EL (cell line): ENCODE measurements around the gene MAPRE2.

Source experiments
- DNase-seq: peaks from one replicate; pipeline ENCODE4 v3.0.0-alpha.2; 2016

Gene MAPRE2

DNA sequence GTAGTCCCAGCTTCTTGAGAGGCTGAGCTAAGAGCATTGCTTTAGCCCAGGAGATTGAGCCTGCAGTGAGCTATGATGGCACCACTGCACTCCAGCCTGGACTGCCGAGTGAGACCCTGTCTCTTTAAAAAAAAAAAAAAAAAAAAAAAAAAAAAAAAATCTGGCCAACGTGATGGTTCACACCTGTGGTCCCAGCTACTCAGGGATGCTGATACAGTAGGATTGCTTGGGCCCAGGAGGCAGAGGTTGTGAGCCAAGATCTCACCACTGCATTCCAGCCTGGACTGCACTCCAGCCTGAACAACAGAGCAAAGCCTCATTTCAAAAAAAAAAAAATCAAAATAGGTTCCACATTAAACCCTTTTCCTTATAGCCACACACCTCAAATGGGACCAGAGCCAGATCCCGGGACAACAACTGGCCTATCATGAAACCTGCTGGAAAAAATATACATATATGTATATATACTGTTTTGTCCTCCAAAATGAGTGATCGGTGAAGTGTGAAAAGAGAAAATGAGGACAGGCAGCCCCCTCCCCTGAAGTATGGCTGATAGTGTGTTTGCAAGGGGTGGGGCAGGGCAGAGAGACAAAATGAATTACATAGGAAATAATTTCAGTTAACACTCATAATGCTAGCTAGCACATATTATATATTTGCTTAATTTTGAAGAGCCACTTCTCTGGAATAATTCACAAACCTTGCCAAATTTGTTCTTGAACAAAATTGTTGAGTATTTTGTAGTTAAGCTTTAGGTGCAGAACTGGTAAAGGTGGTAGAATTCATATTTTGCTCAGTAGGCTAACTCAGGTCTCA is 22.9 kb downstream of the MAPRE2 start:
- no peak for DNase-seq

DNA sequence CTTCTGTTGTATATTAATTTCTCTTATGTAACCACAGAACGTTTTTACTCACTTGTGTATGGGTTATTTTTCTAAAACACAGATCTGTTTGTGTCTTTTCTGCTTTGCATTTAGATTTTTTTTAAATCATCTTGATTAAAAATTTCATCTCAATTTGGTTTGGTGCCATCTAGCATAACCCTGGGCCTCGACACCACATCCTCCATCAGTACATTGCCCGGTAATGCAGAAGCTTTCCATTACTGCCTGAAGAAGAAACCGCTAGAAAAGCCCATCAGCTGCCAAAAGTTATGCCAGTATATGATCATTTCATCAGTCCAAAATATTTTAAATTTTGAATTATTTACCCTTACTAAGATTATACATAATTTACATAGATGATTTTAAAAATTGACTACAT is 26.2 kb downstream of the MAPRE2 start:
- no peak for DNase-seq

- no peak for DNase-seq
These were observed 30.6 kb downstream of the MAPRE2 start for GRCh38 chr18:35071819-35072247.

DNA sequence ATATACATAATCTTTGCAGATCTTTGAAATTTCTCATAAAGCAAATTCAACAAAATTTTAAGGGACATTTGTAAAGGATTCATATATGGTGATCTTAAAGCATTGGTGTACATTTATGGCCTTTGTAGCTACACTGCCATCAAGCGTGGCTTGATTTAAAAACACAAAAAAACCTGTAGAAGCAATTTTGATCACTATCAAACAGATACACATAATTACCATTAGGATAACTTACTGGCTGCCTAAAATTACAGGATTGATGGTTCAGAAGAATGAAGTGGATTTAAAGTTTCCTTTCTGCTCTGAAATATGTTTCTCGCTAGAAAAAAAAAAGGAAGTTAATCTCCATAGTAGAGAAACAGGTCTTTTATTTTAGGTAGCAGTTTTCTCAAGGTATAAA is 31.4 kb downstream of the MAPRE2 start:
- DNase-seq, result no peak

- peak; percentile 53 for DNase-seq
These were observed 32.2 kb downstream of the MAPRE2 start for GRCh38 chr18:35073186-35074105.

- DNase-seq, result no peak
These were observed 33.4 kb downstream of the MAPRE2 start for GRCh38 chr18:35074581-35074980.

DNA sequence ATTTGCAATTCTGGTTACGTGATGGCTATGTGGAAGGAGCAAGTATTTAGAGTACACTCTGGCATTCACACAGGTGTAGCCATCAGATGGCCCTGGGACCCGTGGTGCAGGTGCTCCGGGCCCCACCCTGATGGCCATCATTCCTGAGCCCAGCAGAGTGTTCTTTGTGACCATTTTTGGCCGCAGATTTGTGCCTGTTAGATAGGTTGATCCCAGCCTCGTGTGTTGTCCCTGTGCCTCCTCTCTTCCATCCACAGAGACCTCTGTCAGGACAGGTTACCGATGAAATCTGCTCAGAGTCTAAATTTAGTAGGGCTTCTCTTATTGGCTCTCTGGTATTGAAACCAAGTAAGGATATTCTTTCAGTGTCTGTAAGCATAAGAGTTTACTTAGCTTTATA is 33.9 kb downstream of the MAPRE2 start:
- DNase-seq, result no peak

- peak; percentile 92 for DNase-seq
These were observed 35.1 kb downstream of the MAPRE2 start for GRCh38 chr18:35076135-35076924.

DNA sequence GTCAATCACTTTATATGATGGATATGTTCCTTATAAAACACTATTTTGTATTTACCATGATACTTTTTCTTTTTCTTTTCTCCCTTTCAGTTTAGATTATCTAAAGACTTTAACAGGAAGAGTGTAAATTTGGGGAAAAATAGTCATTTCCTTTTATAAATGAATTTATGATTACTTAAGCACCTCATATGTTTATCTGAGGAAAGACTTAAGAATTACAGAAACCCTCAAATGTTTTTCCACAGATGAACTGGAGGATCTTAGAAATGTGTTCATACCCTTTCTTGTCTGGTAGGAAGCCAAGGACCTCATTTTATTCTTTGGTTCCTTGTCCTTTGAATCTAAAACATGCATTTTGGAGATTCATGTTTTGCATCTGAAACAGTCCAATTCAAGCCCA is 36.7 kb downstream of the MAPRE2 start:
- no peak for DNase-seq

- no peak for DNase-seq
These were observed 38.8 kb downstream of the MAPRE2 start for GRCh38 chr18:35080058-35080457.

DNA sequence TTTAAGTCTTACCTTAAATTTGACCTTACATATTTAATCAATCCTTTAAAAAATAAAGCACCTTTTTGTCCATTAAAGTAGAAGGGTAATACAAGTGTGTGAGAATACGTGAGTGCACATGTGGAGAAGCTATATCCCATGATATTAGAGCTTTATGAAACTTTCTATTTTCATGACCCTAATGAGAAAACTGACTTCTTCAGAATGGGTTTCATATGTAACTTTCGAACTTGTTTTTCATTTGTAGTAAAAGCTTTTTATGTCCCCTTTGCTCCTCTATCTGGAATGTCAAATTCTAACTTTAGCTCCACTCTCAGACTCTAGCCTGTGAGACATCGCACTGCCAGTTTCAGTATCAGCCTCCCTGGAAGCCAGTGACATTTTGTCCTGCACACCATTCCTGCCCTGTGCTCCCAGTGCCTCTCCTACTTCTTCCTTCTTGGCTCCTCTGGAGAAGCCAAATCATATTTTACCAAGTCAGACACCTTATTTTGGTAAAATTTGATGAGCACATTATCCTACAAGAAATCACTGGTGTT is 42.0 kb downstream of the MAPRE2 start:
- DNase-seq, result no peak

GRCh38 chr18:35084494-35085449 is 43.6 kb downstream of the MAPRE2 start:
- DNase-seq, result no peak

- DNase-seq, result no peak
These were observed 44.5 kb downstream of the MAPRE2 start for GRCh38 chr18:35085450-35086380.

DNA sequence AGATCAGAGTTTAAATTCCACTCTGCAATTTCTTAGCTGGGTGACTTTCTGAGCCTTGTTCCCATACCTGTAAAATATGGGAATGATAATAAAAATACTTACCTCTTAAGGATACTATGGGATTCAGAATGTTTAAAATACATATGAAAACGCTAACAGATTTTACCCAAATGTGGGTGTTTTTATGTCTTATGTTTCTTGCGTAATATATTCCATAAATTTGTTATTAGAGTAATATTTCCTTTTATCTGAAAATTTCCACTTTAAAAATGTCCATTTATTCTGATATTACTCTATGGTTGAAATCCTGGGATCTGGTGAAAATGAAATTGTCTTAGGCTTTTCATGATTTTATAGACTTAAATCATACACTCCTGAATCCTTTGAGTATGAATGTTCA is 45.5 kb downstream of the MAPRE2 start:
- DNase-seq, result no peak

GRCh38 chr18:35087726-35088125 is 46.5 kb downstream of the MAPRE2 start:
- DNase-seq, result no peak

GRCh38 chr18:35088921-35089320 is 47.7 kb downstream of the MAPRE2 start:
- DNase-seq, result peak; percentile 75

DNA sequence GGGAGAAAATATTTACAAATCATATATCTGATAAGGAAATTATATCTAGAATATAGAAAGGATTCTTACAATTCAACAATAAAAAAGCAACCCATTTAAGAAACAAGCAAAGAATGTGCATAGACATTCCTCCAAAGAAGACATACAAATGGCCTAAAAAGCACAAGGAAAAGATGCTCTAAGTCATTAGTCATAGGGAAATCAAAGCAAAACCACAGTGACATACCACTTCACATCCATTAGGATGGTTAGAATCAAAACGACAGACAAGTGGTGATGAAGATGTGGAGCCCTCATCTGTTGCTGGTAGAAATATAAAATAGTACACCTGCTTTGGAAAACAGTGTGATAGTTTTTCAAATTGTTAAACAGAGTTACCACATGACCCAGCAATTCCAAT is 48.2 kb downstream of the MAPRE2 start:
- peak; percentile 71 for DNase-seq

DNA sequence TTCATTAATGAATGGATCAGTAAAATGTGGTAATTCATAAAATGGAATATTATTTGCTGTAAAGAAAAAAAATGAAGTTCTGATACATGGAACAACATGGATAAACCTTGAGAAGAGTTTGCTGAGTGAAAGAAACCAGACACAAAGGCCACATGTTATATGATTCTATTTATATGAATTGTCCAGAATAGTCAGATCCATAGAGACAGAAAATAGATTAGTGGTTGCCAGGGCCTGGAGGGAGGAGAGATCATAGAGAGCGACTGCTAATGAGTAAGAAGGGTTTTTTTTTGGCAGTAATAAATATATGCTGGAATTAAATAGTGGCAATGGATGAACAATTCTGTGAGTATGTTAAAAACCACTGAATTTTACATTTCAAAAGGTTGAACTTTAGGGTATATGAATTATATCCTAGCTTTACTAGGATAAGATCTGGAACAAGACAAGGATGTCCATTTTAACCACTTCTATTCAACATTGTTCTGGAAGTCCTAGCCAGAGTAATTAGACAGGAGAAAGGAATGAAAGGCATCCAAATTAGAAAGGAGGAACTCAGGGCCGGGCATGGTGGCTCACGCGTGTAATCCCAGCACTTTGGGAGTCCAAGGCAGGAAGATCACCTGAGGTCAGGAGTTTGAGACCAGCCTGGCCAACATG is 48.8 kb downstream of the MAPRE2 start:
- peak; percentile 74 for DNase-seq

- no peak for DNase-seq
These were observed 50.6 kb downstream of the MAPRE2 start for GRCh38 chr18:35091841-35092240.
